OCI-LY7 (cell line): ENCODE data around the gene SEMA3F. TPM values are rescaled to one million over a fixed set of nuclear protein-coding genes. Genes with fewer than 3 reads are reported as not detected.

Source experiments
- BruUV-seq: library from RNA; stranded (reverse); fragments of 400-500 nt; replicated peaks from 2 replicates; lab custom pipeline; 2021; lab: Mats Ljungman, UMichigan
- CTCF ChIA-PET: fragments of 300-600 bp; sonication (Branson Sonifier 250); formaldehyde crosslinking; loops from one replicate; lab custom pipeline; 2022; ENCODE audit warnings: antibody characterized with exemption; ENCODE audit not compliant: unreplicated experiment; lab: Charles Lee
- POLR2A ChIA-PET: fragments of 300-600 bp; sonication (Branson Sonifier 250); formaldehyde crosslinking; loops from one replicate; lab custom pipeline; 2022; ENCODE audit warnings: antibody characterized with exemption; lab: Charles Lee
- DNase-seq: peaks from one replicate; pipeline ENCODE4 v3.0.0-alpha.2; 2015; ENCODE audit warnings: low spot score
- H2AFZ ChIP-seq: fragments of 200-600 bp; sonication (generic), shearing (Covaris generic); 2 replicates; pipeline ENCODE4 v1.6.1; 2014; ENCODE audit warnings: mild to moderate bottlenecking, antibody characterized with exemption, low read length, moderate library complexity
- H3K27ac ChIP-seq: fragments of 200-600 bp; sonication (generic); 2 replicates; pipeline ENCODE4 v1.5.1; 2014; ENCODE audit warnings: mixed run types, low read depth, mild to moderate bottlenecking, moderate library complexity, low read length, inconsistent platforms; ENCODE audit not compliant: poor library complexity, severe bottlenecking
- H3K36me3 ChIP-seq: fragments of 200-600 bp; sonication (generic); 2 replicates; pipeline ENCODE4 v1.6.1; 2014; ENCODE audit warnings: mild to moderate bottlenecking, antibody characterized with exemption, low read length, moderate library complexity, mixed read lengths; ENCODE audit not compliant: insufficient read depth
- H3K4me1 ChIP-seq: fragments of 200-600 bp; sonication (generic); 2 replicates; pipeline ENCODE4 v1.5.1; 2014; ENCODE audit warnings: mild to moderate bottlenecking, low read length; ENCODE audit not compliant: insufficient read depth, poor library complexity, severe bottlenecking
- H3K4me2 ChIP-seq: fragments of 200-600 bp; sonication (generic); 2 replicates; pipeline ENCODE4 v1.6.1; 2014; ENCODE audit warnings: mild to moderate bottlenecking, low read length
- H3K4me3 ChIP-seq: fragments of 200-600 bp; sonication (generic); 2 replicates; pipeline ENCODE4 v1.5.1; 2014; ENCODE audit warnings: mild to moderate bottlenecking, low read depth, low read length; ENCODE audit not compliant: poor library complexity, severe bottlenecking
- H3K79me2 ChIP-seq: fragments of 200-600 bp; sonication (generic); 2 replicates; pipeline ENCODE4 v1.6.1; 2016; ENCODE audit warnings: low read depth, mild to moderate bottlenecking, low read length, moderate library complexity, mixed read lengths; ENCODE audit not compliant: insufficient read depth
- H3K9me2 ChIP-seq: fragments of 200-600 bp; sonication (generic); 2 replicates; pipeline ENCODE4 v1.6.1; 2016; ENCODE audit warnings: mild to moderate bottlenecking, low read length, mixed read lengths; ENCODE audit not compliant: insufficient read depth
- H3K9me3 ChIP-seq: fragments of 200-600 bp; sonication (generic); 2 replicates; pipeline ENCODE4 v1.6.1; 2014; ENCODE audit warnings: mild to moderate bottlenecking, mixed run types, low read length, mixed read lengths
- H4K20me1 ChIP-seq: fragments of 200-600 bp; sonication (generic); 2 replicates; pipeline ENCODE4 v1.6.1; 2014; ENCODE audit warnings: mild to moderate bottlenecking, antibody characterized with exemption, low read length, moderate library complexity, mixed read lengths; ENCODE audit not compliant: insufficient read depth
- CTCF ChIP-seq: fragments of 200-600 bp; sonication (generic); conservative IDR thresholded peaks from 2 replicates; pipeline ENCODE4 v1.5.1; 2014; ENCODE audit warnings: mild to moderate bottlenecking, antibody characterized with exemption, low read length, moderate library complexity, mixed read lengths
- EZH2phosphoT487 ChIP-seq: fragments of 200-600 bp; sonication (generic); IDR thresholded peaks from 2 replicates; pipeline ENCODE4 v1.6.1; 2018; ENCODE audit warnings: low read depth, borderline replicate concordance, mild to moderate bottlenecking, mixed run types, antibody characterized with exemption, low read length, moderate library complexity, mixed read lengths
- intact Hi-C: fragments of 100-400 bp; cut with micrococcal nuclease; formaldehyde crosslinking; loops from one replicate; pipeline ENCODE4 v1.10.0; 2022; ENCODE audit not compliant: unreplicated experiment
- total RNA-seq, 2 experiments: library from RNA; depleted of rRNA in 1 of 2; stranded (reverse); fragments of >200 nt in 1 of 2; shearing (Covaris generic) in 1 of 2; gene quantifications; 2 replicates each; pipeline ENCODE4 v1.2.3, GENCODE V29; 2014 to 2022

Gene SEMA3F
- total RNA-seq, 2 experiments from 2014 or later = 0.84 TPM; not detected in 1

- ChIA-PET CTCF (no interaction called here), POLR2A (interaction anchor here (0.9 kb wide), 1 partner anchor 14 kb away, joined by 4 read pairs; no protein-coding TSS in a partner anchor)
- H2AFZ ChIP-seq = no peak overlapping the region
- peak; percentile 78 for DNase-seq
- no TSS peak for BruUV-seq
- H3K9me2 ChIP-seq = no peaks in the 10 kb centered on the region
- H3K9me3 ChIP-seq = no peaks in the 10 kb centered on the region
- H4K20me1 ChIP-seq = no peaks in the 10 kb centered on the region
- H3K36me3 ChIP-seq = peaks cover 62% of the 10 kb centered on the region
- TF ChIP-seq EZH2phosphoT487 = no peak
- TF ChIP-seq CTCF = peak; percentile 90
- H3K4me2 ChIP-seq = no peak overlapping the region
- no peaks in the 10 kb centered on the region for H3K4me1 ChIP-seq
- intact Hi-C loops = loop anchor here (1.0 to 2.0 kb wide), 3 partner anchors 68 to 151 kb away; no protein-coding TSS in a partner anchor
- no peaks in the 10 kb centered on the region for H3K79me2 ChIP-seq
- H3K4me3 ChIP-seq = no peak overlapping the region
- H3K27ac ChIP-seq = no peak overlapping the region
Observed at GRCh38 chr3:50121072-50122032, 33.8 kb upstream of the SEMA3F start.

- H3K27ac ChIP-seq = no peak overlapping the region
- H2AFZ ChIP-seq = no peak overlapping the region
- H4K20me1 ChIP-seq = no peaks in the 10 kb centered on the region
- ChIA-PET POLR2A (no interaction called here), CTCF (no interaction called here)
- TF ChIP-seq CTCF = no peak
- no peak for TF ChIP-seq EZH2phosphoT487
- no peak for DNase-seq
- no peak overlapping the region for H3K4me2 ChIP-seq
- peaks cover 55% of the 10 kb centered on the region for H3K36me3 ChIP-seq
- H3K9me3 ChIP-seq = no peaks in the 10 kb centered on the region
- no peak overlapping the region for H3K4me3 ChIP-seq
- H3K79me2 ChIP-seq = no peaks in the 10 kb centered on the region
- H3K9me2 ChIP-seq = no peaks in the 10 kb centered on the region
- BruUV-seq = no TSS peak
- H3K4me1 ChIP-seq = no peaks in the 10 kb centered on the region
- intact Hi-C loops = no loop called here
Observed at GRCh38 chr3:50122071-50122470, 33.1 kb upstream of the SEMA3F start.
